HG03045 (cell line): ENCODE results near the gene OR7C1.
"Not testable (repeated sequence)": the region's sequence is repeated elsewhere in the genome, so short reads cannot be mapped to it uniquely, and the experiment has no call there.

ENCODE experiments used
- ATAC-seq: cut with Tn5 transposase; IDR thresholded peaks from one replicate; pipeline ENCODE4 v1.9.1; 2021; ENCODE audit warnings: mild to moderate bottlenecking, moderate library complexity; ENCODE audit not compliant: unreplicated experiment

The OR7C1 gene

DNA sequence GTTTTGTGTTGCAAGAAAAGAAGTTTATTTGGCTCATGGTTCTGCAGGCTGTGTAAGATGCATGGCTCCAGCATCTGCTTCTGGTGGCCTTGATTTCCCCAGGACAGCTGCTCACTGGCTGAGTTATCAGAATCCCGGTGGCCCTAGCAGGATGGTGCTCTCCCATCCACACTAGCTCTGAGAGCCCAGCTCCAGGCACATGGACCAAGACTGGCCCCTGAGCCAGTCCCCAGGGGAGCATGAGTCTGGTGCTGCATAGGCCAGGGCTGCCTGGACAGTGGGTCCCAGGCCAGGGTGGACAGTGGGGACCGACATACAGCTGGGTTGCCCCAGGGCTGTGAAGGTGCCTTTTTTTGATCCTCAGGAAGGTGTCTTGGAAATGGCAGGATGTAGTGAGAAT is 67.0 kb downstream of the OR7C1 start:
- ATAC-seq: no peak

DNA sequence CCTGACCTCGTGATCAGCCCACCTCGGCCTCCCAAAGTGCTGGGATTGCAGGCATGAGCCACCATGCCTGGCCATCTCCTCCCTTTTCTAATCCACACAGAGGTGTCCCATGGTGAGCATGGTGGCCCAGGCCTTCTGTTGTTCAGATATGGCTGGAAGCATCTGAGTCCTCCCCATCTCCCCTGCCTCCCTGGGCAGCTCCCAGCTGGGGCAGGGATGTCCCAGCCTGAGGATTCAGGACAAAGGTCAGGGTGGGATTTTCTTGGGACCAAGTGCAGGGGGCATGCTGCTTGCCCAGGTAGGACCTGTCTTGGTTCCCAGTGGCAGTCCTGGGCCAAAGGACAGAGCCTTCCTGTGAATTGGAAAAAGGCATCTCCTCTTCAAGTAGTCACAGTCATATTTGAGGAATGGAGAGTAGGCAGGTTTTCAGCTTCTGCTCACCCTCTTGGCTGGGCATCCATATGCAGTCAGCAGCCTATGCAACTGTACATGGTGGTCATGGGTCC is 67.5 kb downstream of the OR7C1 start:
- ATAC-seq: no peak

DNA sequence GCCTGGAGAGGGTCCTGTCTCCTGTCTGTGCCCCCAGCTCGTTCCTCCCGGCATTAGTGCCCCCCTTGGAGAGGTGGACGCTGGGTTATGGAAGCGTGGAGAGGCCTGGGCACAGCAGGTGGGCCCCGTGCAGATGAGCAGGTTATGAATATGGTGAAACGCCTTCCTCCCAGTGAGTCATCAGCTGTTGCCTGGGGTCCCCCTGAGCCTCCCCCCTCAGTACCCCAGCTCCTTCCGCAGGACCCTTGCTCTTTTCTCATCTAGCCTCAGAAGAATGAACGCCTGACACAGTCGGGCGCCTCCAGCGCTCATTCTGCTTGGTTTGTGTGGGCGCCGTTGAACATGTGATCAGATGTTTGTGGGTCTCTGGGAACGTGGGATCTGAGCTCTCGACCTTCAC is 69.1 kb downstream of the OR7C1 start:
- not testable (repeated sequence) for ATAC-seq

DNA sequence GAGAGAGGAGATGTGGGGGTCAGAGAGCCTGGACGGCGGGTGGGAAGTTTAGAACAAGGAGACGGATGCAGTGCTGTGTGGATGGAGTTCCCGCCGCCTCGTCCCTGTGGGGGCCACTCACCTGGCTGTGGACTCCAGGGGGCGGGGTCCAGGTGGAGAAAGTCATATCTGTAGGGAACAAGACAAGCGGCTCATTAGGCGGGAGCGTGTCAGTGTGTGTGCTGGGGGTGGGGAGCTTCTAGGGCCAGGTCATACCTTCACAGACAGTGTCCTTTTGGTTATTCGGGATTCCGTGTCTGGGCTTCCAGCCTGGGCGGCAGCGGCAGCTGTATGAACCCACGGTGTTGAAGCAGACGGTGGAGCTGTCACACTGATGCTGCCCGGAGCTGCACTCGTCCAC is 69.6 kb downstream of the OR7C1 start:
- ATAC-seq: not testable (repeated sequence)

DNA sequence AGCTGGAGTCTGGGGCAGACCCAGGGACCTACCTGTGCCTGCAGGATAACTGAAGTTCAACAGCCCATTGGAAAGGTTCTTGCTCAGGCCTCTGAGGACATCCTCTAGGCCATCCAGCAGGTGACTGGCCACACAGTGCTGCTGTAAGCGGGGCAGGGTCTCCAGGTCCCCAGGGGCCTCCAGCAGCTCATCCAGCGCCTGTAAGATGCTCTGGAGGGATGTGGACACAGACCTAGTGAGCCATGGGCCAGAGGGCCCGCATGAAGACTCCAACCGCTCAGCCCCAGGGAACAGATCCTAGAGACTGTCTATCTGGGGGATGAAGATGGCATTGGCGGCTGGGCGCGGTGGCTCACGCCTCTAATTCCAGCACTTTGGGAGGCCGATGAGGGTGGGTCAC is 70.6 kb downstream of the OR7C1 start:
- no peak for ATAC-seq

DNA sequence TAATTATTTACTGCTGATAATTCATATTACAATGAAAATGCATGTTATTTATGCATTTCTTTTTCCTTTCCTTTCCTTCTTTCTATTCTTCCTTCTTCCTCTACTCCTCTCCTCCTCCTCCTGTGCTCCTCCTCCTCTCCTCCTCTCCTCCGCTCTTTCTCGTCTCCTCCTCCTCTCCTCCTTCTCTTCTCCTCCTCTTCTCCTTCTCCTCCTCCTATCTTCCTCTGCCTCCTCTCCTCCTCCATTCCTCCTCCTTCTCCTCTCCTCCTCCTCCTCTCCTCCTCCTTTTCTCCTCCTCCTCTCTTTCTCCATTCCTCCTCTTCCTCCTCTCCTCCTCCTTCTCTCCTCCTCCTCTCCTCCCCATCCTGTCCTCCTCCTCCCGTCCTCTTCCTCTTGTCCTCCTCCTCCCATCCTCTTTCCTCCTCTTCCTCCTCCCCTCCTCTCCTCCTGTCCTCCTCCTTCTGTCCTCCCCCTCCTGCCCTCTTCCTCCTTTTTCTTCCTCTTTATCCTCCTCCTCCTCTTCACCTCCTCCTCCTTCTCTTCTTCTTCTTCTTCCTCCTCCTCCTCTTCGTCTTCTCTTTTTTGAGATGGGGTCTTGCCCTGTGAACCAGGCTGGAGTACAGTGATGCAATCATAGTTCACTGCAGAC is 71.4 kb downstream of the OR7C1 start:
- ATAC-seq: no peak

DNA sequence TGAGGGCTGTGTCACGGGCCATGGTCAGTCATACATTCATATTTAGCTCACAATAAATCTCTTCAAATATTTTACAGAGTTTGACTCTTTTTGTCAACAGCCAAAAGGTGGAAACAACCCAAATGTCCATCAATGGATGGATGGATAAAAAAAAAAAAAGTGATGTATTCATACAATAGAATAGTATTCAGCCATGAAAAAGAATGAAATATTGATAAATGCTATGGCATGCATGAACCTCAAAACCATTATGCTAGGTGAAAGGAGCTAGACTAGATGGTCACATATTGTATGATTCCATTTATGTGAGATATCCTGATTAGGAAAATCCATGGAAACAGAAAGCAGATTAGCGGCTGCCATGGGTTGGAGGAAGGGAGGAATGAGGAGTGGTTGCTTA is 72.9 kb downstream of the OR7C1 start:
- no peak for ATAC-seq

DNA sequence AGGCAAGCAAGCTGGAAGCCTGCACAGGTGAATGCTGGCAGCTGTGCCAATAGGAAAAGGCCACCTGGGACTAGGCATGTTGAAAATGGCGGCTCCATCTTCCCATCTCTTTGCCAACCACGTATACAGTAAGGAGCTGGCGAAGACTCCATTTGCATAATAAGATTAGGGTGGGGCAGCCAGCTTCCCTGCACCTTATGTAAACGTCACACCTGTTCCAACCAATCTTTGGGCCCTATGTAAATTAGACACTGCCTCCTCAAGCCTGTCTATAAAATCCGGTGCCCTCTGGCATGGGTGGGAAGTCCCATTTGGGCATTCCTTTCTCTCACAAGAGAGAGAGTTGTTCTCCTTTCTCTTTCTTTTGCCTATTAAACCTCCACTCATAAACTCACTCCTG is 73.4 kb downstream of the OR7C1 start:
- ATAC-seq: no peak

DNA sequence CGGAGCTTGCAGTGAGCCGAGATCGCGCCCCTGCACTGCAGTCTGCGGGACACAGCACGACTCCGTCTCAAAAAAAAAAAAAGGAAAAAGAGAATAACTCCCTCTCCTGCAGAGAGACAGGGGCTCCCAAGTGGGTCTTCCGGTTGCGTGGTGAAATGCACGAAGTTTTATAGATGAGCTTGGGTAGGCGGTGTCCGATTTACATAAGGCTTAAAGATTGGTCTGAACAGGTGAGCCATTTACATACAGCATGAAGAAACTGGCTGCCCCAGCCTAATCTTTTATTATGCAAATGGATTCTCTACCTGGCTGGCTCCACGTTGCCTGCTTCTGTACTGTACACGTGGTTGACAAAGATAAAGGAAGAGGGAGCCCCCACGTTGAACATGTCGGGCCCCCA is 76.2 kb downstream of the OR7C1 start:
- ATAC-seq: no peak

DNA sequence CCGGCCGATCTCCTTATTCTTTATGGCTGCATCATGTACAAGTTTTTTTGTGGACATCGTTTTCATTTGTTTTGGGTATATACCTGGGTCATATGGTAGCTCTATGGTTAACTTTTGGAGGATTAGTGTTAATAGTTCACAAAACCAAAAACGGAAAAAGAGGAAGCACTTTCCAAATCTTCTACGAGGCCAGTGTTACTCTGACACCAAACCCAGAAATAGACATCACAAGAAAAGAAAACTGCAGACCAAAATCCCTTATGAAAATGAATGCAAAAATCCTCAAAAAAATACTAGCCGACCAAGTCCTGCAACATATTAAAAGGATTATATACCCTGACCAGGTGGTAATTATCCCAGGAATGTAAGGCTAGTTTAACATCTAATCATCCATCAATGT is 86.4 kb downstream of the OR7C1 start:
- ATAC-seq: no peak
